Endodermal cell (in vitro differentiated cells): ENCODE results near the gene ISCA1. TPM values are rescaled to one million over a fixed set of nuclear protein-coding genes. Genes with fewer than 3 reads are reported as not detected.

Source experiments
- DNase-seq: peaks from one replicate; pipeline ENCODE4 v3.0.0-alpha.2; 2017
- H3K27ac ChIP-seq: 2 replicates; pipeline ENCODE4 v1.5.1; 2013; ENCODE audit warnings: mild to moderate bottlenecking, low read depth, low read length, moderate library complexity
- H3K27me3 ChIP-seq: 2 replicates; pipeline ENCODE4 v1.6.1; 2013; ENCODE audit warnings: mild to moderate bottlenecking, low read length, moderate library complexity; ENCODE audit not compliant: insufficient read depth, control insufficient read depth, poor library complexity, severe bottlenecking
- H3K36me3 ChIP-seq: 2 replicates; pipeline ENCODE4 v1.7.0; 2013; ENCODE audit warnings: mild to moderate bottlenecking, low read length, moderate library complexity; ENCODE audit not compliant: control insufficient read depth, insufficient read depth
- H3K4me1 ChIP-seq: one replicate; pipeline ENCODE4 v1.7.0; 2013; ENCODE audit warnings: low read length; ENCODE audit not compliant: control insufficient read depth, insufficient read depth
- H3K4me3 ChIP-seq: 2 replicates; pipeline ENCODE4 v1.5.1; 2013; ENCODE audit warnings: mild to moderate bottlenecking, low read length, moderate library complexity
- H3K9ac ChIP-seq: 2 replicates; pipeline ENCODE4 v1.6.1; 2013; ENCODE audit warnings: mild to moderate bottlenecking, low read length, moderate library complexity; ENCODE audit not compliant: poor library complexity, severe bottlenecking; ENCODE audit errors: extremely low read depth
- H3K9me3 ChIP-seq: 2 replicates; pipeline ENCODE4 v1.6.1; 2013; ENCODE audit warnings: mild to moderate bottlenecking, low read length, moderate library complexity; ENCODE audit not compliant: control insufficient read depth
- H3K27ac Mint-ChIP-seq: 2 replicates; pipeline ENCODE4 v1.8.0; 2020; ENCODE audit warnings: mixed read lengths
- H3K27me3 Mint-ChIP-seq: 2 replicates; pipeline ENCODE4 v1.8.0; 2021; ENCODE audit warnings: mild to moderate bottlenecking, mixed read lengths; ENCODE audit not compliant: insufficient read depth
- H3K36me3 Mint-ChIP-seq: 2 replicates; pipeline ENCODE4 v1.8.0; 2020; ENCODE audit warnings: low read depth, mixed read lengths
- H3K4me1 Mint-ChIP-seq: 2 replicates; pipeline ENCODE4 v1.8.0; 2020; ENCODE audit warnings: mixed read lengths
- H3K4me3 Mint-ChIP-seq: 2 replicates; pipeline ENCODE4 v1.8.0; 2020; ENCODE audit warnings: mild to moderate bottlenecking, moderate library complexity, mixed read lengths
- H3K9me3 Mint-ChIP-seq: 2 replicates; pipeline ENCODE4 v1.8.0; 2020; ENCODE audit warnings: mild to moderate bottlenecking, mixed read lengths
- WGBS, 2 experiments: methylation state at CpG; one replicate each; pipeline versions ENCODE4 v1.1.5 to v1.1.7; 2013; ENCODE audit warnings: missing lambda C conversion rate in 2 of 2, mixed read lengths in 1 of 2; ENCODE audit not compliant: insufficient coverage in 1 of 2, insufficient read length in 1 of 2; 5-methylcytosine and 5-hydroxymethylcytosine counted together
- total RNA-seq, 2 donors: library from RNA; stranded (reverse); fragmentation: NEBNext Ultra II Directional in 1 of 2; extraction: Animal tissue kit (Norgen Biotek cat#: 25700) in 1 of 2; gene quantifications; 2 replicates in 1 of 2; 3 replicates in 1 of 2; pipeline ENCODE4 v1.2.1, GENCODE V29; 2021
- TF ChIP-seq, protein P1 (sequence below): fragments of 200-600 bp; sonication (generic); conservative IDR thresholded peaks from 2 replicates; pipeline ENCODE4 v1.5.0; 2021; ENCODE audit warnings: antibody characterized with exemption, mild to moderate bottlenecking

ISCA1 gene
- total RNA-seq, 2 donors from 2014 or later = 29.6 to 33.7 TPM

GRCh38 chr9:86252870-86253269 lies 29.5 kb downstream of the ISCA1 start:
- Mint-ChIP-seq H3K27me3 (no peaks in the 10 kb centered on the region), H3K4me3 (no peak overlapping the region), H3K4me1 (no peaks in the 10 kb centered on the region), H3K9me3 (peaks cover 24% of the 10 kb centered on the region), H3K27ac (no peak overlapping the region), H3K36me3 (peaks cover 2% of the 10 kb centered on the region)
- TF ChIP-seq, protein P1, sequence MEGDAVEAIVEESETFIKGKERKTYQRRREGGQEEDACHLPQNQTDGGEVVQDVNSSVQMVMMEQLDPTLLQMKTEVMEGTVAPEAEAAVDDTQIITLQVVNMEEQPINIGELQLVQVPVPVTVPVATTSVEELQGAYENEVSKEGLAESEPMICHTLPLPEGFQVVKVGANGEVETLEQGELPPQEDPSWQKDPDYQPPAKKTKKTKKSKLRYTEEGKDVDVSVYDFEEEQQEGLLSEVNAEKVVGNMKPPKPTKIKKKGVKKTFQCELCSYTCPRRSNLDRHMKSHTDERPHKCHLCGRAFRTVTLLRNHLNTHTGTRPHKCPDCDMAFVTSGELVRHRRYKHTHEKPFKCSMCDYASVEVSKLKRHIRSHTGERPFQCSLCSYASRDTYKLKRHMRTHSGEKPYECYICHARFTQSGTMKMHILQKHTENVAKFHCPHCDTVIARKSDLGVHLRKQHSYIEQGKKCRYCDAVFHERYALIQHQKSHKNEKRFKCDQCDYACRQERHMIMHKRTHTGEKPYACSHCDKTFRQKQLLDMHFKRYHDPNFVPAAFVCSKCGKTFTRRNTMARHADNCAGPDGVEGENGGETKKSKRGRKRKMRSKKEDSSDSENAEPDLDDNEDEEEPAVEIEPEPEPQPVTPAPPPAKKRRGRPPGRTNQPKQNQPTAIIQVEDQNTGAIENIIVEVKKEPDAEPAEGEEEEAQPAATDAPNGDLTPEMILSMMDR = no peak
- H3K36me3 ChIP-seq = no peaks in the 10 kb centered on the region
- H3K4me1 ChIP-seq = no peaks in the 10 kb centered on the region
- H3K27ac ChIP-seq = no peak overlapping the region
- no peaks in the 10 kb centered on the region for H3K27me3 ChIP-seq
- H3K4me3 ChIP-seq = no peak overlapping the region
- 100% methylated on average over 1 of the region's 1 CpG; no CpG with 5 or more reads in 1 of the 2 experiments for WGBS, 2 experiments
- no peak overlapping the region for H3K9ac ChIP-seq
- peaks cover 27% of the 10 kb centered on the region for H3K9me3 ChIP-seq
- no peak for DNase-seq

- Histone ChIP-seq H3K9me3 (peaks cover 27% of the 10 kb centered on the region), H3K4me3 (no peak overlapping the region), H3K27ac (no peak overlapping the region), H3K27me3 (no peaks in the 10 kb centered on the region), H3K36me3 (no peaks in the 10 kb centered on the region), H3K4me1 (no peaks in the 10 kb centered on the region), H3K9ac (no peak overlapping the region)
- DNase-seq = no peak
- Mint-ChIP-seq H3K27me3 (no peaks in the 10 kb centered on the region), H3K9me3 (peaks cover 24% of the 10 kb centered on the region), H3K27ac (no peak overlapping the region), H3K4me1 (no peaks in the 10 kb centered on the region), H3K4me3 (no peak overlapping the region), H3K36me3 (peaks cover 2% of the 10 kb centered on the region)
- TF ChIP-seq, protein P1 = no peak
These were observed 32.2 kb downstream of the ISCA1 start for GRCh38 chr9:86250123-86250522.

DNA sequence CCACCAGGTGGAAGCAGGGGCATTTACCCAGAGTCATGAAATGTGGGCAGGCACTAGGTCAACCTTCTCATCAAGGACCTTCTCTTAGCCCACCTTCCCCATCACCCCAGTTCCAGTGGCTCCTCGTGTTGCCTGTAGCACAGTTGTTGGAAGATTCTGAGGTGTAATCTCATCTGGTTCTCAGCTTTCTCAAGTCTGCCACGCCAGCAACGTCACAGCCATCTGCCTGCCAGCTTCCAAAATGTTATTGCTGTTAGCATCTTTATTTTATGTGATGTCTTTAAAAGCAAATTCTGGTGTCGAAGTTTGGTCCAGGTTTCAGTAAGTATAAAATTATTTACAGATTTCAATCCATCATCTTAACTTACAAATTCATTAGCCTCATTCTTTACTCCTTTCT lies 33.6 kb downstream of the ISCA1 start:
- 87% methylated on average over 4 of the region's 4 CpGs; no CpG with 5 or more reads in 1 of the 2 experiments for WGBS, 2 experiments

More for the DNA sequence above, 33.6 kb downstream of the ISCA1 start:
- Mint-ChIP-seq H3K4me1 (no peaks in the 10 kb centered on the region), H3K27ac (no peak overlapping the region), H3K9me3 (peaks cover 20% of the 10 kb centered on the region), H3K27me3 (no peaks in the 10 kb centered on the region), H3K4me3 (no peak overlapping the region), H3K36me3 (no peaks in the 10 kb centered on the region)
- no peak overlapping the region for H3K4me3 ChIP-seq
- no peak overlapping the region for H3K9ac ChIP-seq
- H3K27me3 ChIP-seq = no peaks in the 10 kb centered on the region
- DNase-seq = no peak
- H3K4me1 ChIP-seq = no peaks in the 10 kb centered on the region
- H3K27ac ChIP-seq = no peak overlapping the region
- TF ChIP-seq, protein P1 = no peak
- H3K36me3 ChIP-seq = no peaks in the 10 kb centered on the region
- H3K9me3 ChIP-seq = peaks cover 23% of the 10 kb centered on the region
